ENCODE measurements around the gene IRGQ.

DNA sequence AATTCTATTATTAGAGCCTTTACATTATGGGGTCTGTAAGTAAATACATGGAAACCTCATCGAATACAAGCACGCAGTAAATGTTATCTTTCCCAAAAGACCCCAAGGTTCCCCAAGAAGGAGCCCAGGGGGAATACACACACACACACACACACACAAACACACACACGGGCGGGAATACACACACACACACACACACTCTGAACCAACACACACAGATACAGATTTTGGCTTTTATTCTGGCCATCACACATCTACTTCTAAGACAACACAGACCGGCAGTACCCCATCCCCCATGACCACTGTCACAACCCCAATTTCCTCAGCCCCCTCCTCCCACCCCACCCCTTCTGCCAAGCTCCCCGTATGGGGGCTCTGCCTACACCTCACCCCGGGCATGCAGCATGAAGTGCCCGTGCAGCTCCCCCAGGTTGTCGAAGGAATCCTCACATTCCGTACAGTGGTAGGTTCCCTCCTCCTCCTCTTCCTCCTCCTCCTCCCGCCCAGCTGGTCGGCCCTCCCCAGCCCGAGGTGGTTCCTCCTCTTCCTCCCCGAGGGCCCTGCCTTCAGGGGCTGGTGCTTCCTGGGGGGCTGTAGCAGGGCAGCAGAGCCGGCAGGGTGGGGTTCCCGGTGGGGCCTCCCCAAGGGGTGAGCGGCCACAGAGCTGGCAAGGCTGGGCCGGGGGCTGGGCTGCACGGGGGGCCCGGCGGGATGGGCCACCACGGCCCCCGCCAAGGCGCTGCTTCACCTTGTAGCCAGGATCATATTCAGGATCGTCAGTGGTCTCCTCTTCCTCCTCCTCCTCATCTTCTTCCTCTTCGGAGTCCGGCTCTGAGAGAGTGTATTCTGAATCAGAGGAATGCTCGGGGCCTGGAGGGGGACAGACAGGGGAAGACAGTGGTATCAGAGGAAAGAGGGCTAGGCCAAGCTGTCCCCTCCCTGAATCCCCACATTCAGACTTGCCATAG, 11.6 kb upstream of the IRGQ start:
- TF ChIP-seq, protein P1, sequence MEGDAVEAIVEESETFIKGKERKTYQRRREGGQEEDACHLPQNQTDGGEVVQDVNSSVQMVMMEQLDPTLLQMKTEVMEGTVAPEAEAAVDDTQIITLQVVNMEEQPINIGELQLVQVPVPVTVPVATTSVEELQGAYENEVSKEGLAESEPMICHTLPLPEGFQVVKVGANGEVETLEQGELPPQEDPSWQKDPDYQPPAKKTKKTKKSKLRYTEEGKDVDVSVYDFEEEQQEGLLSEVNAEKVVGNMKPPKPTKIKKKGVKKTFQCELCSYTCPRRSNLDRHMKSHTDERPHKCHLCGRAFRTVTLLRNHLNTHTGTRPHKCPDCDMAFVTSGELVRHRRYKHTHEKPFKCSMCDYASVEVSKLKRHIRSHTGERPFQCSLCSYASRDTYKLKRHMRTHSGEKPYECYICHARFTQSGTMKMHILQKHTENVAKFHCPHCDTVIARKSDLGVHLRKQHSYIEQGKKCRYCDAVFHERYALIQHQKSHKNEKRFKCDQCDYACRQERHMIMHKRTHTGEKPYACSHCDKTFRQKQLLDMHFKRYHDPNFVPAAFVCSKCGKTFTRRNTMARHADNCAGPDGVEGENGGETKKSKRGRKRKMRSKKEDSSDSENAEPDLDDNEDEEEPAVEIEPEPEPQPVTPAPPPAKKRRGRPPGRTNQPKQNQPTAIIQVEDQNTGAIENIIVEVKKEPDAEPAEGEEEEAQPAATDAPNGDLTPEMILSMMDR (IDR thresholded peaks at IDR 0.05; ENCODE audit: borderline replicate concordance, extremely low read depth, low read length, poor library complexity, severe bottlenecking), result no peak
- no peak for TF ChIP-seq EZH2 (IDR thresholded peaks at IDR 0.05; ENCODE audit: borderline replicate concordance, low read depth, low read length, severe bottlenecking)
